GM19372 (cell line): ENCODE results near the gene RTL10.

ENCODE experiments used
- ATAC-seq: cut with Tn5 transposase; IDR thresholded peaks from one replicate; pipeline ENCODE4 v1.9.1; 2021; ENCODE audit warnings: mild to moderate bottlenecking, low read depth, moderate library complexity; ENCODE audit not compliant: unreplicated experiment

The RTL10 gene

DNA sequence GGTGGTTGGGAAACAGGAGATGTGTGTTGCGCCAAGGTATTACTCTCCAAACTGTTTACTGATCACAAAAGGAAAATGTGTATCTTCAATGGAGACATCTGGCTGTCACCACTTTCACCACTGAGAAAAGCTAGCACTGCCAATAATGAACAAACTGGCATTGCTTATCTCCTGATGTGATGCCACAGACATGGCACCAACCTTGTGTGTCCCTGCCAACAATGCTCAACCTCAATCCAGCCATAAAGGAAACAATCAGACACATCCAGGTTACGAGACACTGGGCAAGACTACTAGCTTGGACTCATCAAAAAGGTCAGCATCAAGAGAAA is 28.1 kb downstream of the RTL10 start:
- ATAC-seq, result no peak

GRCh38 chr22:19825904-19826618 is 28.6 kb downstream of the RTL10 start:
- ATAC-seq, result no peak

DNA sequence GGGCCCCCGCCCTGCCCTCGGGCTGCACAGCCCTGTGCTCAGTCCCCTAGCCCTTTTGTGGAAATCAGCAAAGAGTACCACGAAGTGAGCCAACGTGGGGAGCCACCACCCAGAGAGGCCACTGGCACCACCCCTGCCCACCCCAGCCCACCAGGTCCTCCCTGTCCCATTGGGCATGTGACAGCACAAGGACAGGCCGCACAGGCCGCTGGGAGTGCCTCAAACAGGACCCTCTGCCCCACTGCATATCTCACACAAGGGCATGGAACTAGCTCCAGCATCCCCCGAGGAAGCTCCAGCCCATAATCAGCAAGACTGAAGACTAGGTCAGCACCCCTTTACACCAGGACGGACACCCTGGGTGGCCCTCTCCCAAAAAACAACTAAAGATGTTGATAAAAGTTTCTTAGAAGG is 29.7 kb downstream of the RTL10 start:
- no peak for ATAC-seq

DNA sequence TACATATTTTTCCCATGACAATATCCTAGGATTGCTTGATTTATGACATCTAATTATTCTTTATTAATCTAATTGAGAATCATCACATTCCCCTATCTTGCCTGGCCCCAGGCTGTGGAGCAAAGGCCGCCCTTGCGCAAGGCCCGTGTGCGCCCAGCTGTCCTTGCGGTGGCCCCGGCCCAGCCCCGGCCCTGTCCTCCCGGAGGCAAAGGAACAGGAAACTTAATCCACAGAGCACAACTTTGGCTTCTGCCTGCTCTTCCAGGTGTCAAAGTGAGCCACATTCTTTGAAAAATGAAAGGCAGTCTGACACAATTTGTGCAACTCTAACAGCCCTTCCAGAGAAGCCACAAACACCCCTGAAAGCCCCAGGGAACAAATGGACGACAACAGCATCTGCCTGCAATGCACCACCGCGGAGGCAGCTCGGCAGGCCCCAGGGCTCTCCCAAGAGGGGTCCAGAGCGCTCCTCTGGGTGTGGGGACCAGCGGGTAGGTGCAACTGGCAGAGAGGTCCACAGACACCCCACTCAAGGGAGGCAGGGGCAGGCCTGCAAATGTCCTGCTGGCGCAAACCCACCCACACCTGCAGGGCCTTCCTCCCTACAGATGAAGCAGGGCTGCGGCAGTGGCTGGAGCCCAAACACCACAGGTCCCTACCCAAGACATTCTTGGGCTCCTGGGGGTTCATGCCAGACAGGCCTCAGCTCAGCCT is 30.3 kb downstream of the RTL10 start:
- ATAC-seq, result no peak

GRCh38 chr22:19823902-19824211 is 30.8 kb downstream of the RTL10 start:
- ATAC-seq, result no peak

GRCh38 chr22:19823191-19823901 is 31.3 kb downstream of the RTL10 start:
- no peak for ATAC-seq

- ATAC-seq, result no peak
Measured at GRCh38 chr22:19822301-19823117, 32.2 kb downstream of the RTL10 start.

GRCh38 chr22:19821523-19822300 is 33.0 kb downstream of the RTL10 start:
- ATAC-seq, result no peak

GRCh38 chr22:19820880-19821522 is 33.7 kb downstream of the RTL10 start:
- ATAC-seq, result no peak

DNA sequence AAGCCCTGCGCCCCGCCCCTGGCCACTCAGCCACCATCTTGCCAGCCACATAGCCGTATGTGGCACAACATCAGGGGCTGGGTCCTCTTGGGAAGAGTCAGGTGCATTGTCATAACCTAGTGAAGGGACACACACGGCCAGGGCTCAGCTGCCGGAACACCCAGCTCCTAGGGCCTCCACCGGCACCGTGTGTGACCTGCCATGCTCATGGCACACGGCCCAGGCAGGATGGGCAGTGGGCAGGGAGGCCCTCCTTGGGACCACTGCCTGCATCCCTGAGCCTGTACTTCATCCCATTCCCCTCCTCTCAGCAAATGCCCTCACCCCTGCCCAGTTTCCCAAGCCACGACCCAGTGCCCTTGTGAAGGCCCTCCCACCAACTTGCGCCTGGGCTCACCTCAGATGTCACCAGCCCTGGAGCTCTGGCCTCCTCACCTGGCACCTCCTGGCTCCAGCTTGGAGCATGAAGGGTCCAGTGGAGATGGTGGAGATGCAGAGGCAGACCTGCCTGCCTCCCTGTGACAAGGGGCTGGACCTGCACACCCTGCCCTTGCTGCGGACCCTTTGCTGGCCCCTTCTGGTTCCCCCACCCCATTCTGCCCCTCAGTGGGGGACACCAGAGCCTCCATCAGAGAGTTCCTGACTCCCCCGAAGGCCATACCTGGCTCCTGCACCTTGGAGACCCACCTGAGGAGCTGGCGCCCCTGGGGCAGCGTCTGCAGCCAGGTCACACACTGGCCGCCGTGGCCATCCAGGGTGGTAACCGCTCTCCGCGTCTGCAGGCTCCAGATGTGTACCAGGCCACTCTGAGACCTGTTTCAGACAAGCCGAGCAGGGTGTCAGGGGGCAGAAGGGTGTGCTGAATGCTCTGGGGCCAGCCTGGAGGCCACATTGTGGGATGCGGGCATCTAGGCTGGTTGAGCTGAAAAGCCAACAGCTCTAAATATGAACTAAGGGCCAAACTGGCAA is 34.5 kb downstream of the RTL10 start:
- ATAC-seq, result no peak

DNA sequence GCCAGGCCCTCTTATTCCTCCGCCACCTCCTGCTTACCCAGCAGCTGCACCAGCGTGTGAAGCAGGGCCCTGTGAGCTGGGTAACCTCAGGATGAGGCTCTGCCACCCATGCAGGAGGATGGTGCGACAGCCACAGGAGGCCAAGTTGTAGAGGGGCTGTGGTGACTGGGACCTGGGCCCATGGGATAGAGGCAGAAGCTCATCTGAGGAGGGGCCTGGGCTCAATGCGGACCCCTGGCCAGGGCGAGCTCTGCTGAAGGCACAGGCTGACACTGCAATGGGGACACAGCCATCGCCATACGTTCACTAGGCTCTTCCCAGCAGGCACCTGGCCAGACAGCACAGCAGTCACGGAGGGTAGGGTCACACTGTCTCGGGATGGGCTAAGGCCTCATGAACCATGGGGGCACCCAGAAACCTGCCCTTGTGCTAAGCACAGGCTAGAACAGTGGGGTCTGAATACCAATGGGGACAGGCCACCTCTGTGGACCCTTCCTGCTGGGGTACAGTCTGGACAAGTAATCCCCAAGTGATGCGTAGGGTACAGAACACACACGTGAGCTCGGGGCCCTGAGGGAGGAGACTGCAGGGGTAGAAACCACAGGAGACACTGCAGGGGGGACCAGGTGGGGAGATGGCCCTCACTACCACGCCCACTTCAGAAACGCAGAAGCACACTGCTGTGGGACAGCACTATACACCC is 35.3 kb downstream of the RTL10 start:
- no peak for ATAC-seq

DNA sequence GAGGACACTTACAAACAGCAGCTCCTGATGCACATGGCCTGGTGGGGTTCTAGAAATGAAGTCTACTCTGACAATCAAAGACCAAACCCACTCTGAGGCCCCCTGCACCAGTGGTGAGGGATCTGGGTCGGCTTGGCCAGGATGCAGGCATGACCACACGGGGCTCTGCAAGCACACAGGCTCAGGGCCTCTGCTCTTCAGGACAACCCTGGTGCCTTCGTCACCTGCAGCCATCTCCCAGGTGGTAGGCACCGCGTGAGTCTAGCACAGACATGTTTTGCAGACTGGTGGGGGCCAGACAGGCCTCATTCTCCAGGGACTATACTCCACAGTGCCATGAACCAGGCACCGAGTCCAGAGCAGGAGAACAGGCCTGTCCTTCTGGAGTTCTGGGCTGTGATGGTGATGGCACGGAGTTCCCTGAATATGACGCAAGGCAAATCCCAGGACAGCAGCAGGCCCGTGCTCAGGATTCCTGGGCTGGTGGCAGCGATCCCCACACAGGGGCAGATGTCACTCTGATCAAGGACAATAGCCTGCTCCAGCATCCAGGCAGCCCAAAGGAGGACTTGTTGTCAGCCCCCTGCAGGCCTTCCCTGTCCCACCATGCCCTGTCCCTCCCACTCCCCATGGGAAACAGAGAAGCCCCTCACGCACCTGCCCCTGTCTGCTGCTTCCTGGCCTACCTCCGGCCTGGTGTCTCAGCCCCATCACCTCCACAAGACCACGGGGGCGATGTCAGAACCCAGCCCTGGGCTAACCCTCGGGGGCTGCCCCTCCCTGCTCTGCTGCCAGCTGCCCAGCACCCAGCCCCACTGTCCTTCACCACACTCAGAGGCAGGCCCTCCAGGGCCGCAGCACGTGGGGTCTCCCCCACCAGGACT is 36.1 kb downstream of the RTL10 start:
- ATAC-seq, result no peak

- ATAC-seq, result no peak
Measured at GRCh38 chr22:19816372-19817119, 38.1 kb downstream of the RTL10 start.

- ATAC-seq, result no peak
Measured at GRCh38 chr22:19815823-19816290, 38.8 kb downstream of the RTL10 start.

DNA sequence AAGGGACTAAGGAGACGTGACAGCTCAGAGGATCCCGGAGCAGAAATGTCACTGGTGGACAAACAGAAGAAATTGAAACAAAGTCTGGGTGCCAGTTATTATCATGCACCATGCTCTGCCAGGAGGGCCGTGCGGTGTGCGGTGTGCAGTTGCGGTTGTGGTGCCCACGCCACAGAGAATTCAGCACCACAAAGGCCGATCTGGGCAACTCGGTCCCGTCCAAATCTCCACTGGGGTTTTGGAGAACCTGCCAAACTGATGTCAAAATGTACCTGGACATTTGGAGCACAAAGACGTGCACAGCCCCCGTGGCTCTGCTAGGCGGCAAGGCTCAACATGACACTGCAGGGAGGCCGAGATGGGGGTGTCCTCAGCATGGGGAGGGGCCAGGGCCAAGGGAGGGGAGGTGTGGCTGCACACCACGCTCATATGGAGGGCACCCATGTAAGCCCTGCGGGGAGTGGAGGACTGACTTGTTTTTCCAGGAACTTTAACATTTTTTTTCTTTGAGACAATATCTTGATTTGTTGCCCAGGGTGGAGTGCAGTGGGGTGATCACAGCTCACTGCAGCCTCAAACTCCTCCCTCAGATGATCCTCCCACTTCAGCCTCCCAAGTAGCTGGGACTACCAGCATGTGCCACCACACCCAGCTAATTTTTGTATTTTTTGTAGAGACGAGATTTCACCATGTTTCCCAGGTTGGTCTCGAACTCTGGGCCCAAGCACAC is 39.4 kb downstream of the RTL10 start:
- no peak for ATAC-seq

- ATAC-seq, result no peak
Measured at GRCh38 chr22:19814428-19814827, 40.2 kb downstream of the RTL10 start.
